HCT116 (cell line): Measurements from ENCODE around the gene LRBA. TPM values are rescaled to one million over a fixed set of nuclear protein-coding genes. Genes with fewer than 3 reads are reported as not detected.

Experiments used
- ATAC-seq: fragments of 200-7000 bp; cut with Tn5 transposase; 2 replicates; pipeline ENCODE4 v1.9.1; 2020; ENCODE audit warnings: mild to moderate bottlenecking, moderate library complexity
- BruUV-seq: library from RNA; stranded (reverse); fragments of 400-500 nt; replicated peaks from 2 replicates; lab custom pipeline; 2021; lab: Mats Ljungman, UMichigan
- CTCF ChIA-PET: fragments of 300-600 bp; sonication (Branson Sonifier 250); formaldehyde crosslinking; loops from one replicate; lab custom pipeline; 2021; ENCODE audit warnings: antibody characterized with exemption; lab: Charles Lee
- POLR2A ChIA-PET: fragments of 300-600, 350-600 bp; sonication (Branson Sonifier 250); formaldehyde crosslinking; loops from one replicate; lab custom pipeline; 2021; ENCODE audit warnings: antibody characterized with exemption; lab: Charles Lee
- RAD21 ChIA-PET, 2 experiments: fragments of 300-600 bp; sonication (Branson Sonifier 250); formaldehyde crosslinking; loops; one replicate each; lab custom pipeline; 2023; ENCODE audit warnings: low total read pairs in 2 of 2; ENCODE audit not compliant: uncharacterized antibody in 2 of 2, unreplicated experiment in 2 of 2, low non-redundant PET in 1 of 2; lab: Charles Lee
- DNase-seq: peaks from one replicate; pipeline ENCODE4 v3.0.0-alpha.2; 2010; ENCODE audit warnings: low read depth, low spot score
- H2AFZ ChIP-seq: fragments of 200-600 bp; shearing (Covaris generic), sonication (generic); 2 replicates; pipeline ENCODE4 v1.6.1; 2017; ENCODE audit warnings: low read depth, mixed run types, mixed read lengths, antibody characterized with exemption, low read length; ENCODE audit not compliant: poor library complexity, severe bottlenecking
- H3K27ac ChIP-seq: 2 replicates; pipeline ENCODE4 v1.5.1; 2012; ENCODE audit warnings: low read depth, low read length
- H3K27me3 ChIP-seq: fragments of 200-600 bp; sonication (generic); 2 replicates; pipeline ENCODE4 v1.6.1; 2016; ENCODE audit warnings: mixed run types, low read length, mixed read lengths; ENCODE audit not compliant: insufficient read depth
- H3K36me3 ChIP-seq, 2 experiments: fragments of 200-500 bp in 1 of 2; fragments of 200-600 bp in 1 of 2; sonication (Bioruptor generic) in 1 of 2; sonication (generic) in 1 of 2; 2 replicates each; pipeline versions ENCODE4 v1.5.1 to v1.6.1; 2014 to 2016; ENCODE audit warnings: low read length in 2 of 2, inconsistent platforms in 1 of 2, mixed read lengths in 1 of 2, mixed run types in 1 of 2; ENCODE audit not compliant: insufficient read depth in 2 of 2, control insufficient read depth in 1 of 2
- H3K4me1 ChIP-seq, 2 experiments: fragments of 200-600 bp in 1 of 2; sonication (generic) in 1 of 2; 2 replicates each; pipeline versions ENCODE4 v1.5.1 to v1.6.1; 2012 to 2017; ENCODE audit warnings: low read length in 2 of 2, inconsistent platforms in 1 of 2, mild to moderate bottlenecking in 1 of 2, mixed read lengths in 1 of 2, mixed run types in 1 of 2, moderate library complexity in 1 of 2; ENCODE audit not compliant: insufficient read depth in 2 of 2, control insufficient read depth in 1 of 2
- H3K4me2 ChIP-seq: fragments of 200-600 bp; sonication (generic); 2 replicates; pipeline ENCODE4 v1.6.1; 2017; ENCODE audit warnings: mixed run types, low read length, mixed read lengths
- H3K4me3 ChIP-seq, 2 experiments: fragments of 200-600 bp in 1 of 2; sonication (generic) in 1 of 2; replicated peaks in 1 of 2; 2 replicates each; pipeline ENCODE4 v1.5.1; 2011 to 2016; ENCODE audit warnings: low read length in 2 of 2, control low read depth in 1 of 2, low read depth in 1 of 2, mild to moderate bottlenecking in 1 of 2, mixed read lengths in 1 of 2, mixed run types in 1 of 2
- H3K79me2 ChIP-seq: fragments of 200-600 bp; sonication (generic); 2 replicates; pipeline ENCODE4 v1.6.1; 2017; ENCODE audit warnings: mild to moderate bottlenecking, mixed run types, low read length, moderate library complexity, mixed read lengths; ENCODE audit not compliant: insufficient read depth
- H3K9ac ChIP-seq: fragments of 200-600 bp; sonication (generic); 2 replicates; pipeline ENCODE4 v1.6.1; 2016; ENCODE audit warnings: low read length, mixed read lengths
- H3K9me2 ChIP-seq: fragments of 200-600 bp; sonication (generic), shearing (Covaris generic); 2 replicates; pipeline ENCODE4 v1.6.1; 2017; ENCODE audit warnings: mixed run types, mild to moderate bottlenecking, moderate library complexity; ENCODE audit not compliant: insufficient read depth
- H3K9me3 ChIP-seq, 2 experiments: fragments of 200-500 bp in 1 of 2; fragments of 200-600 bp in 1 of 2; sonication (Bioruptor generic) in 1 of 2; sonication (generic) in 1 of 2; 2 replicates each; pipeline ENCODE4 v1.6.1; 2014 to 2017; ENCODE audit warnings: low read length in 2 of 2, mixed read lengths in 2 of 2, inconsistent platforms in 1 of 2, low read depth in 1 of 2, mild to moderate bottlenecking in 1 of 2, mixed run types in 1 of 2, moderate library complexity in 1 of 2; ENCODE audit not compliant: control insufficient read depth in 1 of 2, insufficient read depth in 1 of 2
- H4K20me1 ChIP-seq: fragments of 200-600 bp; sonication (generic), shearing (Covaris generic); 2 replicates; pipeline ENCODE4 v1.6.1; 2017; ENCODE audit warnings: mixed run types, mild to moderate bottlenecking, moderate library complexity; ENCODE audit not compliant: insufficient read depth
- EZH2phosphoT487 ChIP-seq: fragments of 200-600 bp; IDR thresholded peaks from 2 replicates; pipeline ENCODE4 v1.6.1; 2018; ENCODE audit warnings: antibody characterized with exemption, borderline replicate concordance
- SP1 ChIP-seq: IDR thresholded peaks from 2 replicates; pipeline ENCODE4 v1.6.1; 2012; ENCODE audit warnings: low read depth
- ZNF274 ChIP-seq: fragments of 200-500 bp; sonication (Bioruptor generic); IDR thresholded peaks from 2 replicates; pipeline ENCODE4 v1.6.1; 2014; ENCODE audit warnings: mild to moderate bottlenecking, low read depth, low read length, inconsistent platforms
- intact Hi-C: fragments of 100-400 bp; cut with micrococcal nuclease; formaldehyde crosslinking; loops from 2 replicates; pipeline ENCODE4 v1.10.0; 2022
- total RNA-seq: library from RNA; stranded (reverse); gene quantifications from one replicate; pipeline ENCODE4 v1.2.1, GENCODE V29; 2021; ENCODE audit not compliant: unreplicated experiment
- TF ChIP-seq, protein P1 (sequence below): IDR thresholded peaks from 2 replicates; pipeline ENCODE4 v1.6.1; 2011; ENCODE audit warnings: mild to moderate bottlenecking, low read length, moderate library complexity; ENCODE audit not compliant: insufficient replicate concordance; ENCODE audit errors: extremely low read depth
- TF ChIP-seq, protein P2 (sequence below): IDR thresholded peaks from 2 replicates; pipeline ENCODE4 v1.6.1; 2012; ENCODE audit warnings: low read depth

The LRBA gene
- total RNA-seq, 1 experiment from 2014 or later, result 79.8 TPM

DNA sequence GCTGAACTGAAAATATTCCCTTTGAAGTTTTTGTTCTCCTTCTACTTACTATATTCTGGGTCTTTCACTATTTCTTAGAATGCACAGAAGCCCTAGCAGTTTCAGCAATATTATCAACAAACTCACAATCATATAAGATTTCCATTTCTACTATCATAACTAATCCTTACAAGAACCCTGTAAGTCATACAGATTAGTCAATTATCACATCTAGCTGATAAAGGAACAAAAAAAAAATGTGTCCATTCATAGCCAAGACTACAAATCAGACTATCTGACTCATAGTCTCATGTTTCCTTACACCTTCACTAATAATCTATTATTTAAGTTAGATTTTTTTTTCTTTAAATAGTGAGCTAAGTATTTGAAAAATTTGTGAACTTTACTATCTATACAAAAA is 72.5 kb downstream of the LRBA start:
- TF ChIP-seq EZH2phosphoT487 (no peak), ZNF274 (no peak), SP1 (no peak)
- TF ChIP-seq, protein P1, sequence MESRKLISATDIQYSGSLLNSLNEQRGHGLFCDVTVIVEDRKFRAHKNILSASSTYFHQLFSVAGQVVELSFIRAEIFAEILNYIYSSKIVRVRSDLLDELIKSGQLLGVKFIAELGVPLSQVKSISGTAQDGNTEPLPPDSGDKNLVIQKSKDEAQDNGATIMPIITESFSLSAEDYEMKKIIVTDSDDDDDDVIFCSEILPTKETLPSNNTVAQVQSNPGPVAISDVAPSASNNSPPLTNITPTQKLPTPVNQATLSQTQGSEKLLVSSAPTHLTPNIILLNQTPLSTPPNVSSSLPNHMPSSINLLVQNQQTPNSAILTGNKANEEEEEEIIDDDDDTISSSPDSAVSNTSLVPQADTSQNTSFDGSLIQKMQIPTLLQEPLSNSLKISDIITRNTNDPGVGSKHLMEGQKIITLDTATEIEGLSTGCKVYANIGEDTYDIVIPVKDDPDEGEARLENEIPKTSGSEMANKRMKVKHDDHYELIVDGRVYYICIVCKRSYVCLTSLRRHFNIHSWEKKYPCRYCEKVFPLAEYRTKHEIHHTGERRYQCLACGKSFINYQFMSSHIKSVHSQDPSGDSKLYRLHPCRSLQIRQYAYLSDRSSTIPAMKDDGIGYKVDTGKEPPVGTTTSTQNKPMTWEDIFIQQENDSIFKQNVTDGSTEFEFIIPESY, result no peak
- TF ChIP-seq, protein P2, sequence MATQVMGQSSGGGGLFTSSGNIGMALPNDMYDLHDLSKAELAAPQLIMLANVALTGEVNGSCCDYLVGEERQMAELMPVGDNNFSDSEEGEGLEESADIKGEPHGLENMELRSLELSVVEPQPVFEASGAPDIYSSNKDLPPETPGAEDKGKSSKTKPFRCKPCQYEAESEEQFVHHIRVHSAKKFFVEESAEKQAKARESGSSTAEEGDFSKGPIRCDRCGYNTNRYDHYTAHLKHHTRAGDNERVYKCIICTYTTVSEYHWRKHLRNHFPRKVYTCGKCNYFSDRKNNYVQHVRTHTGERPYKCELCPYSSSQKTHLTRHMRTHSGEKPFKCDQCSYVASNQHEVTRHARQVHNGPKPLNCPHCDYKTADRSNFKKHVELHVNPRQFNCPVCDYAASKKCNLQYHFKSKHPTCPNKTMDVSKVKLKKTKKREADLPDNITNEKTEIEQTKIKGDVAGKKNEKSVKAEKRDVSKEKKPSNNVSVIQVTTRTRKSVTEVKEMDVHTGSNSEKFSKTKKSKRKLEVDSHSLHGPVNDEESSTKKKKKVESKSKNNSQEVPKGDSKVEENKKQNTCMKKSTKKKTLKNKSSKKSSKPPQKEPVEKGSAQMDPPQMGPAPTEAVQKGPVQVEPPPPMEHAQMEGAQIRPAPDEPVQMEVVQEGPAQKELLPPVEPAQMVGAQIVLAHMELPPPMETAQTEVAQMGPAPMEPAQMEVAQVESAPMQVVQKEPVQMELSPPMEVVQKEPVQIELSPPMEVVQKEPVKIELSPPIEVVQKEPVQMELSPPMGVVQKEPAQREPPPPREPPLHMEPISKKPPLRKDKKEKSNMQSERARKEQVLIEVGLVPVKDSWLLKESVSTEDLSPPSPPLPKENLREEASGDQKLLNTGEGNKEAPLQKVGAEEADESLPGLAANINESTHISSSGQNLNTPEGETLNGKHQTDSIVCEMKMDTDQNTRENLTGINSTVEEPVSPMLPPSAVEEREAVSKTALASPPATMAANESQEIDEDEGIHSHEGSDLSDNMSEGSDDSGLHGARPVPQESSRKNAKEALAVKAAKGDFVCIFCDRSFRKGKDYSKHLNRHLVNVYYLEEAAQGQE, result no peak
- POLR2A ChIA-PET, result no interaction called here
- no TSS peak for BruUV-seq
- Histone ChIP-seq H3K4me1 (peaks cover 13 to 14% of the 10 kb centered on the region in 2 experiments), H3K9ac (no peak overlapping the region), H3K4me2 (no peak overlapping the region), H4K20me1 (0 out of 2 replicates have a peak, but pooled peaks cover 11% of the 10 kb centered on the region), H3K9me3 (no peaks in the 10 kb centered on the region), H3K9me2 (no peaks in the 10 kb centered on the region), H3K36me3 (no peaks in the 10 kb centered on the region), H3K27ac (no peak overlapping the region), H3K27me3 (no peaks in the 10 kb centered on the region), H3K4me3 (no peak overlapping the region), H3K79me2 (peaks cover 91% of the 10 kb centered on the region), H2AFZ (no peak overlapping the region)
- ATAC-seq (no peak), DNase-seq (no peak)
- RAD21 ChIA-PET, result no interaction called here
- intact Hi-C loops, result no loop called here
- CTCF ChIA-PET, result no interaction called here
